Omental fat pad (tissue), 4 donors: ENCODE measurements around the gene SEC16B. TPM values are rescaled to one million over a fixed set of nuclear protein-coding genes. Genes with fewer than 3 reads are reported as not detected.

Experiments
- ATAC-seq: fragments of 150-250 bp; one replicate; pipeline ENCODE4 v1.9.1; 2016; ENCODE audit warnings: mild to moderate bottlenecking, moderate library complexity; ENCODE audit not compliant: low FRiP score
- DNase-seq: peaks from one replicate; pipeline ENCODE4 v3.0.0-alpha.2; 2019; ENCODE audit warnings: low spot score
- CTCF ChIP-seq, 3 donors: fragments of 450-650 bp; IDR thresholded peaks; one replicate each; pipeline ENCODE4 v1.5.1; 2016 to 2017; ENCODE audit warnings: antibody characterized with exemption in 3 of 3, mild to moderate bottlenecking in 3 of 3, moderate library complexity in 2 of 3
- total RNA-seq, 4 donors: library from RNA; depleted of rRNA; stranded (reverse); fragments of >200 nt; gene quantifications; one replicate each; pipeline ENCODE4 v1.1.0, GENCODE V29; 2016

Gene SEC16B
- total RNA-seq, 4 donors from 2014 or later: 0.56 to 7.7 (median 1.6) TPM

GRCh38 chr1:177944016-177944949 is 25.6 kb downstream of the SEC16B start:
- TF ChIP-seq CTCF (IDR thresholded peaks at IDR 0.05): no peak
- peak; percentile 57 for ATAC-seq

GRCh38 chr1:177941976-177942375 is 27.9 kb downstream of the SEC16B start:
- DNase-seq (no peak), ATAC-seq (no peak)
- TF ChIP-seq CTCF (IDR thresholded peaks at IDR 0.05): no peak

More at GRCh38 chr1:177944016-177944949, 25.6 kb downstream of the SEC16B start:
- DNase-seq: no peak

DNA sequence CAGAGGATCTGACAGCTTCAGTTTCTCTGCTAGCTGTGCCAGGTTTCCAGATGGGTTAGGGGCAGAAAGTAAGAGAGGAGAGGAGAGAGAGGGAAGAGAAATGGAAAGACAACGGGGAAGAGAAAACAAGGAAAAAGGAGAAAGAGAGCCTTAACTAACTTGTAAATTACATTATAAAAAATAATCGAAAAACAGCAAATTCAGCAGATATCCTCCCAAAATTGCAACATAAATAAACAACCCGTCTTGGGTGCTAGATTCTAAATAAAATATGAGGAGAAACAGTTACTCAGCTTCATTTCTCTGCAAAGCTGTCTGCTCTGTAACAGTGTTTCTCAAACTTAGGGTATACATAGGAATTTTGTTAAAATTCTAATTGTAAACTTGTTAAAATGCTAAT is 29.2 kb downstream of the SEC16B start:
- DNase-seq (no peak), ATAC-seq (no peak)
- TF ChIP-seq CTCF (IDR thresholded peaks at IDR 0.05): no peak

- no peak for DNase-seq
- ATAC-seq: no peak
- no peak for TF ChIP-seq CTCF (IDR thresholded peaks at IDR 0.05)
These were observed 31.9 kb downstream of the SEC16B start for GRCh38 chr1:177937931-177938330.

GRCh38 chr1:177937174-177937770 is 32.6 kb downstream of the SEC16B start:
- TF ChIP-seq CTCF (IDR thresholded peaks at IDR 0.05): no peak
- no peak for DNase-seq
- no peak for ATAC-seq

DNA sequence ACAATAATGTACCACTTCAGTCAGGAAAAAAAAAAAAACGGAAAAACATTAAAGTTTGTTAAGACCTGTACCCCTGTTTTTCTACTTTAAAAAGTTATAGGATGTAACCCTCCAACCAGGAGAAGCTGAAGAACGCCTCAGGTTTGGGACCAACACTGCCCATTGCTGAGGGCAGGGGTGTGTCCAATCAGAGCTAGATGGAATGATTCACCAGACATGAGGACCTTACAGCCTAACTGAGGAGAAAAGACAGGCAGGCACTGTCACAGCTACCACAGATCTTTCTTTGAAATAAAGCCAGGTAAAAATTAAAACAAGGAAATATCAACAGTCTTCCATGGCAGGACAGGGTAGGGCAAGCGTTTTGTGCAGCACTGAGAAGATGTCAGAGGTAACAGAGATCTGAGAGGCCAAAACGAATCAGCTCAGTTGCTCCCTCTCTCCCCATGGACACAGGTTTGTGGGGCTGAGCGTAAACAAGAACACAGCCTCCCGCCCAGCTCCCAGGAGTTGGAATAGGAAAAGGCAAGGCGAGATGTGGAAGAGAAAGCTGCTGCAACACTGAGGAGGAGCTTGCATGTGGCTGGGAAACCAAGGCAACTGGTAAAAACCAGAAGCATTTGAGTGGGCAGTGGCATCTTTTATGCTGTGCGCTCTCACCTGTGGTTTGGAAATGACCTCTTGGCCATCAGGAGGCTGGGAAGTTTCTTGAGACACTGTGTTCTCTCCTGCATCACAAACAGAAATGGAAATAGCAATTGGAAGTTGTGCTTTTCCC is 34.0 kb downstream of the SEC16B start:
- ATAC-seq (no peak), DNase-seq (no peak)
- TF ChIP-seq CTCF (IDR thresholded peaks at IDR 0.05): no peak
